Pancreas (tissue), 10 donors: ENCODE measurements around the gene TPCN2. TPM values are rescaled to one million over a fixed set of nuclear protein-coding genes. Genes with fewer than 3 reads are reported as not detected.

Experiments used
- ATAC-seq, 4 donors: fragments of 200-7000 bp; cut with Tn5 transposase; one replicate each; pipeline versions ENCODE4 v1.8.0 to v1.9.1; 2020; ENCODE audit warnings: mild to moderate bottlenecking in 4 of 4, moderate library complexity in 4 of 4
- DNase-seq, 6 donors: peaks; one replicate each; pipeline ENCODE4 v3.0.0-alpha.2; 2020
- FAIRE-seq: peaks from 2 replicates; lab custom pipeline; 2012; peaks lifted over from hg19 to GRCh38; lab: Jason Lieb, UNC
- H3K27ac ChIP-seq, 4 donors: fragments of 200-600 bp; sonication (generic); 1 replicate in 3 of 4; 2 replicates in 1 of 4; pipeline versions ENCODE4 v1.5.0 to v1.8.0; 2020
- H3K27me3 ChIP-seq, 4 donors: fragments of 200-600 bp; one replicate each; pipeline ENCODE4 v1.8.0; 2021
- H3K36me3 ChIP-seq, 3 donors: fragments of 200-600 bp; sonication (generic) in 1 of 3; one replicate each; pipeline versions ENCODE4 v1.5.0 to v1.8.0; 2020 to 2021
- H3K4me1 ChIP-seq, 3 donors: fragments of 200-600 bp; one replicate each; pipeline ENCODE4 v1.8.0; 2021
- H3K4me3 ChIP-seq, 4 donors: fragments of 200-600 bp; sonication (generic) in 2 of 4; one replicate each; pipeline versions ENCODE4 v1.5.0 to v1.8.0; 2020 to 2021
- H3K9me3 ChIP-seq, 4 donors: fragments of 200-600 bp; one replicate each; pipeline ENCODE4 v1.8.0; 2021
- WGBS, 2 donors: extraction: QIAGEN DNeasy Blood & Tissue Kit; methylation state at CpG; one replicate each; pipeline ENCODE4 v1.1.7; 2013; 5-methylcytosine and 5-hydroxymethylcytosine counted together
- intact Hi-C, 3 donors: fragments of 100-400 bp; cut with DNase I; formaldehyde crosslinking; loops; one replicate each; pipeline versions ENCODE4 v1.11.1 to v1.14.2; 2022
- polyA plus RNA-seq, 2 donors: library from polyadenylated mRNA; stranded (reverse); fragments of 200-250 nt; gene quantifications; one replicate each; pipeline ENCODE4 v1.2.3, GENCODE V29; 2013
- total RNA-seq, 6 donors: library from RNA; stranded (reverse); fragmentation: NEBNext Ultra II Directional in 4 of 6; extraction: Animal tissue kit (Norgen Biotek cat#: 25700) in 4 of 6; gene quantifications; one replicate each; pipeline versions ENCODE4 v1.2.1 to v1.2.4, GENCODE V29; 2021 to 2023
- TF ChIP-seq, protein P1 (sequence below), 4 donors: fragments of 200-600 bp; sonication (generic) in 3 of 4; IDR thresholded peaks; one replicate each; pipeline versions ENCODE4 v1.5.0 to v1.8.0; 2021; ENCODE audit warnings: antibody characterized with exemption in 4 of 4
- donor health status: healthy with polysubstance abuse.
- donor health status: DM: no; HTN: no; CAD: no; lungs with moderate emphysema.
- donor health status: DM: no; HTN: no; CAD: no.
- donor health status: control.
- donor health status: control.
- donor health status: Bipolar disorder and iron deficiency.
- donor health status: DM: yes; HTN: yes; CAD: no.
- donor health status: DM: no; HTN: no; CAD: no.
- donor health status: DM: no; HTN: no; CAD: no.
- donor health status: DM: yes; HTN: yes; CAD: no.

TPCN2 gene
- total and polyA plus RNA-seq, 8 donors, result 5.6 to 13.5 (median 9.9) TPM

GRCh38 chr11:69049490-69049867 is 747 bp downstream of the TPCN2 start:
- peak in 1 of 6 donors; percentile 22 for DNase-seq
- no peak for ATAC-seq
- Histone ChIP-seq H3K4me3 (peak overlapping the region; percentile 81 to 96 (median 88)), H3K27ac (peak overlapping the region in 3 of 4 donors; percentile 48 to 64 (median 58)), H3K36me3 (no peaks in the 10 kb centered on the region), H3K27me3 (no peaks in the 10 kb centered on the region), H3K4me1 (peaks cover 0 to 7% (median 4%) of the 10 kb centered on the region in 3 donors), H3K9me3 (no peaks in the 10 kb centered on the region)
- FAIRE-seq, result no peak
- TF ChIP-seq, protein P1, sequence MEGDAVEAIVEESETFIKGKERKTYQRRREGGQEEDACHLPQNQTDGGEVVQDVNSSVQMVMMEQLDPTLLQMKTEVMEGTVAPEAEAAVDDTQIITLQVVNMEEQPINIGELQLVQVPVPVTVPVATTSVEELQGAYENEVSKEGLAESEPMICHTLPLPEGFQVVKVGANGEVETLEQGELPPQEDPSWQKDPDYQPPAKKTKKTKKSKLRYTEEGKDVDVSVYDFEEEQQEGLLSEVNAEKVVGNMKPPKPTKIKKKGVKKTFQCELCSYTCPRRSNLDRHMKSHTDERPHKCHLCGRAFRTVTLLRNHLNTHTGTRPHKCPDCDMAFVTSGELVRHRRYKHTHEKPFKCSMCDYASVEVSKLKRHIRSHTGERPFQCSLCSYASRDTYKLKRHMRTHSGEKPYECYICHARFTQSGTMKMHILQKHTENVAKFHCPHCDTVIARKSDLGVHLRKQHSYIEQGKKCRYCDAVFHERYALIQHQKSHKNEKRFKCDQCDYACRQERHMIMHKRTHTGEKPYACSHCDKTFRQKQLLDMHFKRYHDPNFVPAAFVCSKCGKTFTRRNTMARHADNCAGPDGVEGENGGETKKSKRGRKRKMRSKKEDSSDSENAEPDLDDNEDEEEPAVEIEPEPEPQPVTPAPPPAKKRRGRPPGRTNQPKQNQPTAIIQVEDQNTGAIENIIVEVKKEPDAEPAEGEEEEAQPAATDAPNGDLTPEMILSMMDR (IDR thresholded peaks at IDR 0.05), result no peak
- 12 to 15% methylated on average over 15 of the region's 15 CpGs for WGBS, 2 donors
- intact Hi-C loops, result no loop called here

GRCh38 chr11:69050592-69051380 is 2.1 kb downstream of the TPCN2 start:
- no peaks in the 10 kb centered on the region for H3K36me3 ChIP-seq
- DNase-seq (peak in 1 of 6 donors; percentile 24), ATAC-seq (no peak), FAIRE-seq (no peak)
- H3K9me3 ChIP-seq, result no peaks in the 10 kb centered on the region
- no peak overlapping the region for H3K27ac ChIP-seq
- 77 to 82% methylated on average over 18 of the region's 18 CpGs for WGBS, 2 donors
- intact Hi-C loops, result no loop called here
- peaks cover 0 to 7% (median 4%) of the 10 kb centered on the region in 3 donors for H3K4me1 ChIP-seq
- H3K4me3 ChIP-seq, result no peak overlapping the region
- TF ChIP-seq, protein P1 (IDR thresholded peaks at IDR 0.05), result no peak
- no peaks in the 10 kb centered on the region for H3K27me3 ChIP-seq

DNA sequence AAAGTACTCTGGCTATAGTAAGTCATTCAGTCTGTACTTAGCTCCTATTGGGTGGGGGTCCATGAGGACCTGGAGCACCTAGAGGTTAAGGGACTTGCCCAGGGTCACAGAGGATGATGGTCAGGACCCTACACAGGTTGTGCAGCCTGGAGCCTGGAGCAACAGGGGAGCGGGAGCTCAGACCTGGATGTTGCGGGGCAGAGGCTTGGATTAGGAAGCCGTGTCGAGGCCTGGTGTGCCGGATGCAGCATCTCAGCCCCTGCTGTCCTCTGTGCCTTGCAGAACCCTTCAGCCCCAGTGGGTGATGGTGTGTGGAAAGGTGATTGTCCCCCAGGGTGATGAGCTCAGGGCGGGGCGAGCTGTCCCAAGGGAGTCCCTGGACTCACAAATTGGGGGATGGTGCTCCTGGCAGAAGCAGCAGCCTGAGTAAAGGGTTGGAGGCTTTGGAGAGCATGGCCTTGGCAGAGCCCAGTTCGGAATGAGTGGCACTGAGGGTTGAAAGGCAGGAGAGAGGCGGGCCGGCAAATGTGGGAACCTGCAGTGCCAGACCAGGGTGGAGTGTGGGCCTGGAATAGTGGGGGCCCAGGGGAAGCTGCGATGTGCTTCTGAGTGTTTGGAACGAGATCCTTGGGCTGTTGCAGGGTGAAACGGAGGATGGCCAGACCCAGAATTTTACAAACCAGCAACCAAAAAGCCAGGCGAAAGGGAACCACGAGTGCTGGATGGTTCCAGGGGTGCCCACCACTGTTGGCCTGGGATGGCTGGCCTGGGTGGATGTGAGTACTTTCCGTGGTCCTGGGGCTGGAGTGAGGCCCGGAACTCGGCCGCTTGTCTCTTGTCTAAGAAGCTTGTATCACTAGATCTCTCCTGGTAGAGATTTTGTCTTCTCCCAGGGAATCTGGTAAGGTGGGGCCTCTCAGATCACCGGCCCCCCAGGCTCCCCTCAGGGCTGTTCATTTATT is 2.9 kb downstream of the TPCN2 start:
- Histone ChIP-seq H3K9me3 (no peaks in the 10 kb centered on the region), H3K4me1 (peaks cover 0 to 7% (median 4%) of the 10 kb centered on the region in 3 donors), H3K36me3 (no peaks in the 10 kb centered on the region), H3K27me3 (no peaks in the 10 kb centered on the region), H3K27ac (no peak overlapping the region), H3K4me3 (no peak overlapping the region)
- TF ChIP-seq, protein P1 (IDR thresholded peaks at IDR 0.05), result no peak
- FAIRE-seq (no peak), DNase-seq (peak in 1 of 6 donors; percentile 9), ATAC-seq (no peak)
- whole genome bisulfite sequencing, 2 donors, result 82 to 85% methylated on average over 20 of the region's 20 CpGs
- intact Hi-C loops, result no loop called here

DNA sequence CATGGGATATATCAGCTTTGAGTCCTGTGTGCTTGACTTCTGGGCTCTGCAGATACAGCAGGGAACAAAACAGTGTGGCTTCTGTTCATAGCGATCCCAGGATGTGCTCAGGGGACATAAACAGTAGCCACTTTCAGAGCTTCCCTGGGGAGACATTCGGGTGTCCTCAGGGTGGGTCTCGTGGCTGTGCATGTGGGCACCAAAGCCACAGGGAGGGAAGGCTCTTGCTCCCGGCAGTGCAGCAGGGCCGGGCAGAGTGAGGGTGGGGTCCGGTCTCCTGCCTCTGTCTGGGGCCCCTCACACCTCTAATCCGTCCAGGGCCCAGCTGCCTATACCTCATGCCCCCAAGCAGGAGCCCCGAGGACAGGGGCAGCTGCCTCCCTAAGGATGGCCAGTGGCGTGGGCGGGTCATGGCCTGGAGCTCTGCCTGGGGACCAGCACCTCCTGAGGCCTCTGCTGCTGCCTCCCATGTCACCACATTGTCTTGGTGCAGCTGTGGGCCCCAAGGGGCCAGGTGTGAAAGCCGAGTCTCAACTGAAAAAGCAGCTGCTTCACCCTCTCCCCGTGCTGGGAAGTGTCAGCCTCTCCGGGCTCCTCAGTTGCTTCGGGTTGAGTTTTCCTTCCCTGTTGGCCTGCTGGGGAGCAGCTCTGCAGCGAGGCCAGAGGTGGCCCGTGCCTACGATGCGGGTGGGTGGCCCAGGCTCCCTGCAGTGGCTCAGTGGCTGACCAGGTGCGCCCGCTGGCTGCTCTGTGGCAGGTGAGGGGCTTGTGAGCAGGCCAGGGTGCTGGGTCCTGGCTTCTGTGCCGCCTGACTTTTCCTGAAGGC is 3.8 kb downstream of the TPCN2 start:
- intact Hi-C loops, result no loop called here
- Histone ChIP-seq H3K9me3 (no peaks in the 10 kb centered on the region), H3K27ac (no peak overlapping the region), H3K4me3 (no peak overlapping the region), H3K36me3 (no peaks in the 10 kb centered on the region), H3K4me1 (peaks cover 0 to 7% (median 4%) of the 10 kb centered on the region in 3 donors), H3K27me3 (no peaks in the 10 kb centered on the region)
- 83 to 84% methylated on average over 17 to 21 of the region's 21 CpGs for WGBS, 2 donors
- TF ChIP-seq, protein P1 (IDR thresholded peaks at IDR 0.05), result no peak
- FAIRE-seq (no peak), ATAC-seq (no peak), DNase-seq (peak in 2 of 6 donors; percentile 10 to 26)
